SHP77 treated with DMSO at 0.1 percent for 48 hours (cell line): ENCODE data around the gene SLC38A10.
A peak's percentile ranks its signal among the peaks of the same experiment; 100 is the strongest.

Experiments used
- DNase-seq: peaks from one replicate; lab custom pipeline; 2025; lab: John Stamatoyannopoulos, UW

Gene SLC38A10

GRCh38 chr17:81331527-81332043 lies 36.5 kb upstream of the SLC38A10 start:
- no peak for DNase-seq

GRCh38 chr17:81330884-81331245 lies 35.8 kb upstream of the SLC38A10 start:
- DNase-seq = no peak

GRCh38 chr17:81329927-81330883 lies 35.1 kb upstream of the SLC38A10 start:
- DNase-seq = no peak

- peak; percentile 72 for DNase-seq
These were observed 34.1 kb upstream of the SLC38A10 start for GRCh38 chr17:81328978-81329926.

GRCh38 chr17:81328489-81328888 lies 33.4 kb upstream of the SLC38A10 start:
- DNase-seq = no peak

- no peak for DNase-seq
These were observed 30.7 kb upstream of the SLC38A10 start for GRCh38 chr17:81325714-81326358.

GRCh38 chr17:81324851-81325713 lies 30.0 kb upstream of the SLC38A10 start:
- no peak for DNase-seq

GRCh38 chr17:81324177-81324850 lies 29.2 kb upstream of the SLC38A10 start:
- no peak for DNase-seq

GRCh38 chr17:81323411-81323868 lies 28.3 kb upstream of the SLC38A10 start:
- DNase-seq = no peak

GRCh38 chr17:81323083-81323369 lies 27.9 kb upstream of the SLC38A10 start:
- DNase-seq = no peak

- DNase-seq = peak; percentile 13
These were observed 27.4 kb upstream of the SLC38A10 start for GRCh38 chr17:81322271-81323082.

- no peak for DNase-seq
These were observed 23.0 kb upstream of the SLC38A10 start for GRCh38 chr17:81317961-81318605.

GRCh38 chr17:81317530-81317821 lies 22.4 kb upstream of the SLC38A10 start:
- no peak for DNase-seq

GRCh38 chr17:81315885-81316391 lies 20.8 kb upstream of the SLC38A10 start:
- no peak for DNase-seq

GRCh38 chr17:81315129-81315884 lies 20.2 kb upstream of the SLC38A10 start:
- no peak for DNase-seq

GRCh38 chr17:81314398-81315081 lies 19.4 kb upstream of the SLC38A10 start:
- DNase-seq = no peak

- no peak for DNase-seq
These were observed 18.8 kb upstream of the SLC38A10 start for GRCh38 chr17:81313776-81314397.
